SK-N-SH treated with all-trans-retinoic acid at 6 μM for 48 hours (cell line): ENCODE results near the gene PARD3B.

ENCODE experiments used
- ATAC-seq: fragments of 200-7000 bp; cut with Tn5 transposase; 3 replicates; pipeline ENCODE4 v1.9.1; 2020; ENCODE audit warnings: mild to moderate bottlenecking, moderate library complexity
- ARNTL ChIP-seq: fragments of 450-650 bp; formaldehyde crosslinking; IDR thresholded peaks from 2 replicates; pipeline ENCODE4 v1.5.0; 2020; ENCODE audit warnings: low read depth, mild to moderate bottlenecking, moderate library complexity, borderline replicate concordance
- BACH2 ChIP-seq: fragments of 250-450 bp; sonication (Bioruptor Pico); IDR thresholded peaks from 2 replicates; pipeline ENCODE4 v1.9.0; 2021; ENCODE audit warnings: mild to moderate bottlenecking, borderline replicate concordance
- CSDC2 ChIP-seq: fragments of 250-450 bp; sonication (Bioruptor Pico); IDR thresholded peaks from 2 replicates; pipeline ENCODE4 v1.5.0; 2020; ENCODE audit warnings: mild to moderate bottlenecking, moderate library complexity
- ESRRG ChIP-seq: fragments of 250-450 bp; sonication (Bioruptor Pico); IDR thresholded peaks from 2 replicates; pipeline ENCODE4 v1.6.1; 2021; ENCODE audit warnings: mild to moderate bottlenecking
- GLIS3 ChIP-seq: fragments of 250-450 bp; sonication (Bioruptor Pico); IDR thresholded peaks from 2 replicates; pipeline ENCODE4 v1.5.0; 2020; ENCODE audit warnings: mild to moderate bottlenecking, moderate library complexity
- ISL1 ChIP-seq: fragments of 250-450 bp; sonication (Bioruptor Pico); IDR thresholded peaks from 2 replicates; pipeline ENCODE4 v2.1.2; 2022; ENCODE audit warnings: mild to moderate bottlenecking, moderate library complexity
- OSR1 ChIP-seq: fragments of 250-450 bp; sonication (Bioruptor Pico); IDR thresholded peaks from 2 replicates; pipeline ENCODE4 v1.8.0; 2022; ENCODE audit warnings: moderate library complexity, mild to moderate bottlenecking, inconsistent platforms
- PPARA ChIP-seq: fragments of 250-450 bp; sonication (Bioruptor Pico); IDR thresholded peaks from 2 replicates; pipeline ENCODE4 v1.5.0; 2020; ENCODE audit warnings: mild to moderate bottlenecking, borderline replicate concordance
- RARB ChIP-seq: fragments of 250-450 bp; sonication (Bioruptor Pico); IDR thresholded peaks from 2 replicates; pipeline ENCODE4 v1.8.0; 2021; ENCODE audit warnings: mild to moderate bottlenecking, moderate library complexity
- SNAI2 ChIP-seq: fragments of 250-450 bp; sonication (Bioruptor Pico); IDR thresholded peaks from 2 replicates; pipeline ENCODE4 v1.5.0; 2020; ENCODE audit warnings: mild to moderate bottlenecking, moderate library complexity
- TOX ChIP-seq: fragments of 250-450 bp; sonication (Bioruptor Pico); IDR thresholded peaks from 2 replicates; pipeline ENCODE4 v1.8.0; 2021; ENCODE audit warnings: mild to moderate bottlenecking, moderate library complexity, borderline replicate concordance
- TSHZ2 ChIP-seq: fragments of 250-450 bp; sonication (Bioruptor Pico); IDR thresholded peaks from 2 replicates; pipeline ENCODE4 v1.5.0; 2020; ENCODE audit warnings: mild to moderate bottlenecking, moderate library complexity
- ZC3H10 ChIP-seq: fragments of 250-450 bp; sonication (Bioruptor Pico); IDR thresholded peaks from 2 replicates; pipeline ENCODE4 v1.5.1; 2021; ENCODE audit warnings: mild to moderate bottlenecking, moderate library complexity
- ZFP3 ChIP-seq: fragments of 250-450 bp; sonication (Bioruptor Pico); IDR thresholded peaks from 2 replicates; pipeline ENCODE4 v1.5.0; 2020; ENCODE audit warnings: mild to moderate bottlenecking, moderate library complexity
- ZFP30 ChIP-seq: fragments of 450-650 bp; formaldehyde crosslinking; IDR thresholded peaks from 2 replicates; pipeline ENCODE4 v1.5.0; 2022; ENCODE audit warnings: mild to moderate bottlenecking, moderate library complexity
- ZNF565 ChIP-seq: fragments of 450-650 bp; formaldehyde crosslinking; conservative IDR thresholded peaks from 2 replicates; pipeline ENCODE4 v1.5.0; 2020; ENCODE audit warnings: low read depth, mild to moderate bottlenecking, moderate library complexity
- ZNF70 ChIP-seq: fragments of 450-650 bp; formaldehyde crosslinking; IDR thresholded peaks from 2 replicates; pipeline ENCODE4 v1.5.0; 2020; ENCODE audit warnings: mild to moderate bottlenecking, moderate library complexity
- ZNF8 ChIP-seq: fragments of 450-650 bp; formaldehyde crosslinking; IDR thresholded peaks from 2 replicates; pipeline ENCODE4 v1.5.0; 2020; ENCODE audit warnings: mild to moderate bottlenecking, moderate library complexity
- TF ChIP-seq, protein P1 (sequence below): fragments of 250-450 bp; sonication (Bioruptor Pico); IDR thresholded peaks from 2 replicates; pipeline ENCODE4 v1.8.0; 2020; ENCODE audit warnings: mild to moderate bottlenecking, moderate library complexity, borderline replicate concordance
- TF ChIP-seq, protein P2 (sequence below): fragments of 250-450 bp; sonication (Bioruptor Pico); IDR thresholded peaks from 2 replicates; pipeline ENCODE4 v1.5.1; 2020; ENCODE audit warnings: low read depth, mild to moderate bottlenecking, moderate library complexity
- TF ChIP-seq, protein P3 (sequence below): fragments of 250-450 bp; sonication (Bioruptor Pico); IDR thresholded peaks from 2 replicates; pipeline ENCODE4 v1.5.1; 2021; ENCODE audit warnings: mild to moderate bottlenecking, moderate library complexity

The PARD3B gene

GRCh38 chr2:205561441-205561840, 1016.2 kb downstream of the PARD3B start (continued):
- no peak for TF ChIP-seq TSHZ2
- TF ChIP-seq, protein P1, sequence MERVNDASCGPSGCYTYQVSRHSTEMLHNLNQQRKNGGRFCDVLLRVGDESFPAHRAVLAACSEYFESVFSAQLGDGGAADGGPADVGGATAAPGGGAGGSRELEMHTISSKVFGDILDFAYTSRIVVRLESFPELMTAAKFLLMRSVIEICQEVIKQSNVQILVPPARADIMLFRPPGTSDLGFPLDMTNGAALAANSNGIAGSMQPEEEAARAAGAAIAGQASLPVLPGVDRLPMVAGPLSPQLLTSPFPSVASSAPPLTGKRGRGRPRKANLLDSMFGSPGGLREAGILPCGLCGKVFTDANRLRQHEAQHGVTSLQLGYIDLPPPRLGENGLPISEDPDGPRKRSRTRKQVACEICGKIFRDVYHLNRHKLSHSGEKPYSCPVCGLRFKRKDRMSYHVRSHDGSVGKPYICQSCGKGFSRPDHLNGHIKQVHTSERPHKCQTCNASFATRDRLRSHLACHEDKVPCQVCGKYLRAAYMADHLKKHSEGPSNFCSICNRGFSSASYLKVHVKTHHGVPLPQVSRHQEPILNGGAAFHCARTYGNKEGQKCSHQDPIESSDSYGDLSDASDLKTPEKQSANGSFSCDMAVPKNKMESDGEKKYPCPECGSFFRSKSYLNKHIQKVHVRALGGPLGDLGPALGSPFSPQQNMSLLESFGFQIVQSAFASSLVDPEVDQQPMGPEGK, result no peak
- no peak for TF ChIP-seq BACH2 (CRISPR knock-in tag)
- no peak for TF ChIP-seq ZFP30 (CRISPR knock-in tag)

- no peak for TF ChIP-seq OSR1 (CRISPR knock-in tag)
- no peak for TF ChIP-seq GLIS3
- TF ChIP-seq ARNTL, result no peak
- TF ChIP-seq, protein P2, sequence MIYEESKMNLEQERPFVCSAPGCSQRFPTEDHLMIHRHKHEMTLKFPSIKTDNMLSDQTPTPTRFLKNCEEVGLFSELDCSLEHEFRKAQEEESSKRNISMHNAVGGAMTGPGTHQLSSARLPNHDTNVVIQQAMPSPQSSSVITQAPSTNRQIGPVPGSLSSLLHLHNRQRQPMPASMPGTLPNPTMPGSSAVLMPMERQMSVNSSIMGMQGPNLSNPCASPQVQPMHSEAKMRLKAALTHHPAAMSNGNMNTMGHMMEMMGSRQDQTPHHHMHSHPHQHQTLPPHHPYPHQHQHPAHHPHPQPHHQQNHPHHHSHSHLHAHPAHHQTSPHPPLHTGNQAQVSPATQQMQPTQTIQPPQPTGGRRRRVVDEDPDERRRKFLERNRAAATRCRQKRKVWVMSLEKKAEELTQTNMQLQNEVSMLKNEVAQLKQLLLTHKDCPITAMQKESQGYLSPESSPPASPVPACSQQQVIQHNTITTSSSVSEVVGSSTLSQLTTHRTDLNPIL (CRISPR knock-in tag), result no peak
- TF ChIP-seq SNAI2, result no peak
- no peak for TF ChIP-seq ZNF565 (CRISPR knock-in tag)
- TF ChIP-seq TSHZ2, result no peak
- TF ChIP-seq, protein P1, result no peak
- no peak for TF ChIP-seq RARB
- TF ChIP-seq ZFP30 (CRISPR knock-in tag), result no peak
- TF ChIP-seq ZNF70 (CRISPR knock-in tag), result no peak
- TF ChIP-seq ZC3H10 (CRISPR knock-in tag), result no peak
- ATAC-seq, result peak; percentile 56
These were observed 1018.4 kb downstream of the PARD3B start for GRCh38 chr2:205563646-205564045.

GRCh38 chr2:205564346-205565141, 1019.3 kb downstream of the PARD3B start:
- ATAC-seq, result no peak
- no peak for TF ChIP-seq ZNF8
- TF ChIP-seq SNAI2, result no peak
- TF ChIP-seq TOX, result no peak
- TF ChIP-seq, protein P2 (CRISPR knock-in tag), result no peak
- TF ChIP-seq CSDC2 (CRISPR knock-in tag), result no peak
- TF ChIP-seq, protein P1, result no peak
- TF ChIP-seq PPARA (CRISPR knock-in tag), result no peak
- TF ChIP-seq ZC3H10 (CRISPR knock-in tag), result no peak
- TF ChIP-seq ESRRG (CRISPR knock-in tag), result no peak
- TF ChIP-seq ZNF70 (CRISPR knock-in tag), result no peak
- no peak for TF ChIP-seq BACH2 (CRISPR knock-in tag)
- TF ChIP-seq ARNTL, result no peak
- TF ChIP-seq, protein P3, sequence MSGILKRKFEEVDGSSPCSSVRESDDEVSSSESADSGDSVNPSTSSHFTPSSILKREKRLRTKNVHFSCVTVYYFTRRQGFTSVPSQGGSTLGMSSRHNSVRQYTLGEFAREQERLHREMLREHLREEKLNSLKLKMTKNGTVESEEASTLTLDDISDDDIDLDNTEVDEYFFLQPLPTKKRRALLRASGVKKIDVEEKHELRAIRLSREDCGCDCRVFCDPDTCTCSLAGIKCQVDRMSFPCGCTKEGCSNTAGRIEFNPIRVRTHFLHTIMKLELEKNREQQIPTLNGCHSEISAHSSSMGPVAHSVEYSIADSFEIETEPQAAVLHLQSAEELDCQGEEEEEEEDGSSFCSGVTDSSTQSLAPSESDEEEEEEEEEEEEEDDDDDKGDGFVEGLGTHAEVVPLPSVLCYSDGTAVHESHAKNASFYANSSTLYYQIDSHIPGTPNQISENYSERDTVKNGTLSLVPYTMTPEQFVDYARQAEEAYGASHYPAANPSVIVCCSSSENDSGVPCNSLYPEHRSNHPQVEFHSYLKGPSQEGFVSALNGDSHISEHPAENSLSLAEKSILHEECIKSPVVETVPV, result no peak
- TF ChIP-seq RARB, result no peak
- TF ChIP-seq OSR1 (CRISPR knock-in tag), result no peak
- no peak for TF ChIP-seq ISL1
- TF ChIP-seq ZFP30 (CRISPR knock-in tag), result no peak
- no peak for TF ChIP-seq ZFP3 (CRISPR knock-in tag)
- TF ChIP-seq GLIS3, result no peak
